SU-DHL-6 (cell line): ENCODE measurements around the gene CHCHD3.

Source experiments
- EZH2phosphoT487 ChIP-seq: fragments of 200-600 bp; sonication (generic), shearing (Covaris generic); conservative IDR thresholded peaks from 2 replicates; pipeline ENCODE4 v1.6.1; 2018; ENCODE audit warnings: mild to moderate bottlenecking, antibody characterized with exemption, low read length, moderate library complexity, mixed read lengths
- TF ChIP-seq, protein P1 (sequence below): fragments of 200-600 bp; sonication (generic); IDR thresholded peaks from one replicate; pipeline ENCODE4 v1.5.1; 2017; ENCODE audit warnings: antibody characterized with exemption, mild to moderate bottlenecking, low read length, moderate library complexity; ENCODE audit not compliant: insufficient read depth, poor library complexity, severe bottlenecking

DNA sequence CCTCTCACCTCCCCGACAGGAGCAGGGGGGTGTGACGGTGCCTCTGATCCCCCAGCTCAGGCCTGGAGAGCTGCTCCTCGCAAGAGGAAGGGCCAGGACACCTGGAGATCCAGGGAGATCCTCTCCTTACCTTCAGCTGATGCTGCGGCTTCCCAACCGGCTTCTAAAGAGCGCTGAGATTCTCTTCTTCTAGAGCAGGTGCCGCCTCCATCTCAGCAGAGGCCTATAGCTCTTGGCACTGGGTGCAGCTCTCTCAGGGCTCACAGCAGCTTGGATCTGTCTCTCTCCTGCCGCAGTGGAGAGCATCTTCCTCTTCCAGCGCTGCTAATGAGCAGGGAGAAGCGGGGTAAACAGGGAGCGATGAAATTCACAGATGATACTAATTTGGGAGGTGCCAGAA lies 316.0 kb downstream of the CHCHD3 start:
- TF ChIP-seq, protein P1, sequence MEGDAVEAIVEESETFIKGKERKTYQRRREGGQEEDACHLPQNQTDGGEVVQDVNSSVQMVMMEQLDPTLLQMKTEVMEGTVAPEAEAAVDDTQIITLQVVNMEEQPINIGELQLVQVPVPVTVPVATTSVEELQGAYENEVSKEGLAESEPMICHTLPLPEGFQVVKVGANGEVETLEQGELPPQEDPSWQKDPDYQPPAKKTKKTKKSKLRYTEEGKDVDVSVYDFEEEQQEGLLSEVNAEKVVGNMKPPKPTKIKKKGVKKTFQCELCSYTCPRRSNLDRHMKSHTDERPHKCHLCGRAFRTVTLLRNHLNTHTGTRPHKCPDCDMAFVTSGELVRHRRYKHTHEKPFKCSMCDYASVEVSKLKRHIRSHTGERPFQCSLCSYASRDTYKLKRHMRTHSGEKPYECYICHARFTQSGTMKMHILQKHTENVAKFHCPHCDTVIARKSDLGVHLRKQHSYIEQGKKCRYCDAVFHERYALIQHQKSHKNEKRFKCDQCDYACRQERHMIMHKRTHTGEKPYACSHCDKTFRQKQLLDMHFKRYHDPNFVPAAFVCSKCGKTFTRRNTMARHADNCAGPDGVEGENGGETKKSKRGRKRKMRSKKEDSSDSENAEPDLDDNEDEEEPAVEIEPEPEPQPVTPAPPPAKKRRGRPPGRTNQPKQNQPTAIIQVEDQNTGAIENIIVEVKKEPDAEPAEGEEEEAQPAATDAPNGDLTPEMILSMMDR: no peak
- TF ChIP-seq EZH2phosphoT487: no peak
